HT1080 (cell line): Measurements from ENCODE around the gene H2BK1. TPM values are rescaled to one million over a fixed set of nuclear protein-coding genes. Genes with fewer than 3 reads are reported as not detected.
A peak's percentile ranks its signal among the peaks of the same experiment; 100 is the strongest.

Experiments
- DNase-seq: peaks from one replicate; pipeline ENCODE4 v3.0.0-alpha.2; 2015; ENCODE audit warnings: low read depth
- total RNA-seq: library from RNA; depleted of rRNA; stranded (reverse); fragments of >200 nt; shearing (Covaris generic); gene quantifications from 2 replicates; pipeline ENCODE4 v1.2.3, GENCODE V29; 2014

Gene H2BK1
- total RNA-seq, 1 experiment from 2014 or later, result not detected

DNA sequence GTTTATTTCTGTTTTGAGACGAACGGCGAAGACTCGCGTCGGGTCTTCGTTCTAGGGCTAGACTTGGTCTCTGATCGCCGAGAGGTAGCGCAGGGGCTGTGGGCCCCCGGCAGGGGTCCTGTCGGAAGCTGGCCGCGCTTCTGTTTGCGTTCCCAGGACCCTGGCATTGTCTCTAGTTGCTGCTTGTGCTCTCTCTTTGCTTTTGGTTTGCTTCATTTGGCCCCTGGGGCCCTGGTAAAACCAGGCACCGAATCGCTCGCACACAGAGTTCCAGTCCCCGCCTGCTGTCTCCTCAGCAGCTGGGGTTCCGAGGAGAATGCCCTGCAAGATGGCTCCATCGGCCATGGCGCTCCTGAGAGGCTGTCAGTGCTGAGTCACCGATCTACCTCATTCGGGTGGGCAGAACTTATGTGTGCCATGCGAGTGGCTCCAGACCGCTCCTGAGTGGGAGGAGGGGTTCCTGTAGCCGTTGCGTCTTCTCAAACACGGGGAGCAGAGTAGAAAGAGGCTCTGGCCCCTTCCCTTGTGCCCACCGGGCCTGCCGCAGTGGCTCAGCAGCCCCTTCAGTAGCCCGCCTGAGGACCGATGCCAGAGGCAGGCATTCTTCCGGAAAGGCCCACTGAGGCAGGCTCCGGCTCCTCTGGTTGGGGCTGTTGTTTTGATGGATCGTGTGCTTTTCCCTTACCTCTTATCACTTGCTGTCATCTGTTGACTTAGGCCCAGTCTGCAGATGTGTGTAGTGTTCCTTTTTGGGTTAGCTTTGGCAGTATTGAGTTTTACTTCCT lies 22.8 kb upstream of the H2BK1 start:
- peak; percentile 72 for DNase-seq

DNA sequence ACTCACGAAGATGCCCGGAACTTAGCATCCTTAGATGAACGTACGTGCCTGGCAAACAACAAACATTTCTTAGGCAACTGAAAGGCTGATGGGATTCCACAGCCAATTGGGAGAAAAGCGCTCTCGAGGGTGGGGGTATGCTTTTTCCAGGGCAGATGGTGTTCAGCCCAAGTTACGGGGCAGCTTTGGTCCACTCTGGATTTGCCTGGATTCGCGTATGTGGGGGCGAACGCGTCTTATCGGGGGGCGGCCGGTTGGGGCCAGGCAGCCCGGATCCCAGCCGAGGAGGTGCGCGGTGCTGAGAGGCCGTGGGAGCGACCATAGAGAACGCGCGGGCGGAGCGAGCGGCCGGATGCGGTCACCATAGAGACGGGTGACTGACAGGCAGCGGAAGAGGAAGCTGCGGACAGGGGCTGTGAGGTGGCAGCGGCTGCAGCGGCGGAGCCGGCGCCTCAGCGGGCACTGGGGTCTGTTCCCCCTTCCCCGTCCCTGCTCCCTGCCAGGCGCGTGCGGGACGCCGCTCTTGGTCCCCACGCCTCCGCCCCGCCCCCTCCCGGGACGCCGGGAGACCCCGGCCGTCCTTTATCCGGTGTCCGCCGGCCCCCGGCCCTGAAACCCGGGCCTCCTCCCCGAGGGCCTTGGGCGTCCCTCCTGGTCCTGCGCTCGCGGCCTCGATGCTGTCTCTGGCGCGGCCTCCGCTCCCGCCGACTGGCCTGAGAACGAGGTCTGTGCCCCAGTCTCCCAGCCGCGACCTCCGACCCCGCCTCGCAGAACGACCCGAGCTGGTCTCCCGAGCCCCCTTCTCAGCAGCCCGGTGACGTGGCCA lies 22.0 kb upstream of the H2BK1 start, which contains the start of gene CHPF2:
CHPF2 (plus strand) TSS at position 393 of the 826 bp plus-strand sequence. CDS start 1,529 bp downstream, outside the sequence.
- DNase-seq, result peak; percentile 86

DNA sequence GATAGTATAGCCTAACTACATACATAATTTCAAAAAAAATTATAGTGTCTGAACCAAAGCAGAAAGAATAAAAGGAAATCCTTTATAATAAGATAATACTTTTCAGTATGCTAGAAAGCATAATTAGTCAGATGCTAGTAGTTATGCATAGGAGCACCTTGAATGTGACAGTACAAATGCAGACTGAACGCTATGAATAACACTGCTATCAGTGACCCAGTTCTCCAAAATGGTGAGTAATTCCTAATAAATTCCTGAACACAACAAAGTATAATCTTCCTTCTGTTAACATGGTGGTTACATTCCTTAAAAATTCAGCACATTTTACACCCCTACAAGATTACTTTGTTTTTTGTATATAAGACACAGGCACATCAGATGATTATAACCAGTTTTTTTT lies 20.8 kb upstream of the H2BK1 start:
- no peak for DNase-seq

DNA sequence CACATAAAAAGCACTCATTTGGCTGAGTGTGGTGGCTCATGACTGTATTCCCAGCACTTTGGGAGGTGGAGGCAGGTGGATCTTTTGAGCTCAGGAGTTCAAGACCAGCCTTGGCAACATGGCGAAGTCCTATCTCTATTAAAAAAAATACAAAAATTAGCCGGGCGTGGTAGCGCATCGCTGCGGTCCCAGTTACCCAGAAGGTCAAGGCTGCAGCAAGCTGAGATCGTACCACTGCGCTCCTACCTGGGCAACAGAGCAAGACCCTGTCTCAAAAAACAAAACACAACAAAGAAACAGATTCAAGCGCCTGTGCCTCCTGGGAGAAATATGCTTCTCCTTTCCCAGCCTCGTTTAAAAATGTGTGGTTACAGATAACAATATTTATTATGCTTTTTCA lies 19.0 kb upstream of the H2BK1 start:
- no peak for DNase-seq

DNA sequence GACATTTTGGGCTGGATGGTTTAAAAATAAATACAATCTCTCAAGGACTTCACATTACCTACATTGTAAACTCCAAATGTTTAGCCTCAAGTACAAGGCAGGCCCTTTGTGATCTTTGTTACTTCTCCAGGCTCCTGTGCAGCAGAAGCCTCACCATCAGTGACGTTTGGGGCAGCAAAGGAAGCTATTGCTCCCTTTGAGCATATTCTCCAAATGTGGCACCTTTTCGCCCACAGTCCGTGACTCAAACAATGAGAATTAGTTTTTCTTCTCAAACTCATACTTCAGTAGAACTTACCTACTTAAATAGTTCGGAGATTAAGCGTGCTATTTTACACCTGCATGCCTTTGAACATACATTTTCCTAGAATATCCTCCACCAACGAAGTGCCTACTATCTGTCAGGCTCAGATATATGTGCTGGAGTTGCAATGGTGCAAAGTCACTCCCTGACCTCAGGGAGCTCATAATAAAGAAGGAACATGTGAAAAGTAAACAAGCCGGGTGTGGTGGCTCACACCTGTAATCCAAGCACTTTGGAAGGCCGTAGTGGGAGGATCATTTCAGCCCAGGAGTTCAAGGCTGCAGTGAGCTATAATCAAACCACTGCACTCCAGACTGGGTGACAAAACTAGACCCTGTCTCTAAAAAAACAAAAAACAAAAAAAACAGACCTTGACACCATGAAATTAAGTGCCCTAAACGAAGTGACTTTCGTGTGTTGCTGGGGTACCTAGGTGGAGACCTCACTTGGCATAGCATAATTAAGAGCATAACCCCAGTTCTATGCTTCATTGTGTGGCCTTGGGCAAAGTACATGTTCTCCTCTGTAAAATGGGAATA lies 18.0 kb upstream of the H2BK1 start:
- DNase-seq, result no peak

DNA sequence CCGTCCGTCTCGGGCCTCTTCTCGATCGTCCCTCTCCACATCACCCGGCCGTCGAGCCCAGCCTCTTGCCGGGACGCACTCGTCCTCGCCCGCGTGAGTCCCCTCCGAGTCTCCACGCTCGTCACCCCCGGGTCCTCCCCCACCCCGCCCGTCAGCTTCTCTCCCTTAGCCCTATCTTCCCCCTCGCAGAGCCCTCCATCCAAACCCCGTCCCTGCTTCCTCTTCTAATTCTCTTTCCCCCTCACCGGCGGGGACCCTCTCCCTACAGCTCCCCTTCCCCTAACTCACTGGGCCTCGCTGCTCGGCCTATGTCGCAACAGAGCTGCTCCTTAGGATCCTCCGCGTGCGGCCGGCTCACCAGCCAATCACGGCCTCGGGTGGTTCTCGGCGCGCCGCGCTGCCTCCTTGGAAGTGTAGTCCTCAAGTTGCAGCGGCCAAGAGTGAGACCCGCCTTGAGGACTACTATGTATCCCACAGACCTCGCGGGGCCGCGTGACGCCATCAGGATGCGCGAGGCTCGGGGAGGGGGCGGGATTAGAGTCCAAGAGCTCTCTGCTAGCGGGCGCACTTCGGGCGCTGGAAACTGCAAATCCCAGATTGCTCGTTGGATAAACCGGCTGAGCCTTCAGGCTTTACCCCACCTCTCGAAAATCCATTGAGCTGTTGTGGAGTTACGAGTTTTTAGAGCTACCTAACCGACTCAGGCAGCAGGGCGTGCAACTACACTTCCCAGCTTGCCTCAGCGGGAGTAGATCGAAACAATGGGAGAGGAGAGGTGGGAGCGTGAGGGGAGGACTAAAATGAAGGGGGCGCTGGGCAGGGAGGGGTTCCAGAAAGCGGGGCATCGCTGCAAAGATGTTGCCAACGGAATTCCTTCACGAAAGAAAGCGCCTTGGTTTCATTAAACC lies 16.8 kb upstream of the H2BK1 start, which contains the start of gene ABCF2:
ABCF2 (minus strand) TSS at position 331 of the 908 bp plus-strand sequence. CDS start 747 bp downstream, outside the sequence.
- DNase-seq, result peak; percentile 99

DNA sequence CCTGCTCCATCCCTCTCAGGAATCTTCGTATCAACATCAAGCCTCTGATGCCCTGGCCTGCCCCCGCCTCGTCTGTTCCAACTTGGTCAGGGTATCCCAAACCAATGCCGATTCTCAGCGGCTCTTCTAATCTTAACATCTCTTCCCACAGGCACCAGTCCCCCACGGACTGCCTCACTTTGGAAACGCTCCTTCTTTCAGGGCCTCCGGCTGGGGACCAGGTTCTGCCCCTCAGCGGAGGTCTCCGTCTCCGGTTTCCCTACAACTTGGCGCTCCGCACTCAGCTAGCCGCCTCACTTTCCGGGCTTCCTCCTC lies 16.2 kb upstream of the H2BK1 start:
- DNase-seq, result no peak

DNA sequence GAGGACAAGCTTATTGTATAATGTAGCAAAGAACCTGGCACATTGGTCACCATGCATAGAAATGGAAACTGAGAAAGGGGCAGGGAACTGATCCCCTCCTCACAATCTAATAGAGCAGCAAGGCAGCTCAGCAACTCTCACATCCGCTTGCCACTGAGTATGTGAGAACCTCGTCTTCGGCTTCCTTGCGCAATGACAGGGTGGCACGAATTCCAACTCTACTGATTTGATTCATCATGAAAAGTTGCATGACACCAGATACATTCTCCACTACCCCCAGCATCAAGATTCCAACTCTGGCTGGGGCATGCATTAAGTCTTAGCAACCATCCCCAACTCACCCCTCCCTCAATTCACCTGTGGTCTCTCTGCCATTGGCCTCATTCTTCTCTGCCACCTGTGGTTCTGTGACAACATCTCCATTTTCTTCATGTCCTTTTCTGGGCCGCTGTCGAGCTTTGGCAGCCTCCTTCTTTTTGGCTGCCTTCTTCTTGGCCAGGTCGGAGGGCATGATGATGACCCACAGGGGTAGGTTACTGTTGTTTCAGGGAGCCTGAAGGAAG lies 15.7 kb upstream of the H2BK1 start:
- DNase-seq, result no peak

DNA sequence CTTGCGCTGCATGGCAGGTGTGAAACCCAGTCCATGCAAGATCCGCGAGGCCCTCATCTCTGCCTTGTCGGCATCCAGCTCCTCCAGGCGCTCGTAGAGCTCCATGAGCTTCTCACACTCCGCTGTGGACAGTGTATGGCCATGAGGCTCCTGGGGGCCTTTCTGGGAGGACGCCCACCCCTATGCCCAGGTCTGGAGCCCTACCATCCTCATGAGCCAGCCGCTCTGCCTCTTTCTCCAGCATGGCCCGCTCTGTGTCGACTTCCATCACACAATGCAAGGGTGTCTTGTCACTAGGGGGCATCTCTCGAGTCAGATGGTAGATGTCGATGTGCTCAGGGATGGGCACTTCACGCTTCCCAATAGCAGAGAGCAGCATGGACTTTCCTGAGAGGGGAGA lies 13.4 kb upstream of the H2BK1 start:
- no peak for DNase-seq

DNA sequence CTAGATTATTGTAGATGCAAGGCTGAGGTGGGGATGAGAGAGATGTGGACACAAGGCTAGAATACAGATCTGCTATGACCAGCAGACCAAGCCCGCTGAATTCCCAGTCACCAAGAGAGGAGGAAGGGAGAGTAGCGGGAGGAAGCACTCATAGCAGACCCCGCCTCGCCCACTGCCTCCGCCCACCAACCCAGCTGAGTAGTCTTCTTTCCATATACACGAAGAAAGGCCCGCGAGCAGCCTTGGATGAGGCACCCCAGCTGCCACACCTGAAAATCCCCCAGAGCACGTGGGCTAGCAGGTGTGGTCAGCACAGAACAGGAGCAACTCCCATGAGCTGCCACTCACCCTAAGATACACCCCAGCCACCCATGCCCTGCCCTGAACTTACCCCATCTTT lies 7.9 kb upstream of the H2BK1 start:
- no peak for DNase-seq

DNA sequence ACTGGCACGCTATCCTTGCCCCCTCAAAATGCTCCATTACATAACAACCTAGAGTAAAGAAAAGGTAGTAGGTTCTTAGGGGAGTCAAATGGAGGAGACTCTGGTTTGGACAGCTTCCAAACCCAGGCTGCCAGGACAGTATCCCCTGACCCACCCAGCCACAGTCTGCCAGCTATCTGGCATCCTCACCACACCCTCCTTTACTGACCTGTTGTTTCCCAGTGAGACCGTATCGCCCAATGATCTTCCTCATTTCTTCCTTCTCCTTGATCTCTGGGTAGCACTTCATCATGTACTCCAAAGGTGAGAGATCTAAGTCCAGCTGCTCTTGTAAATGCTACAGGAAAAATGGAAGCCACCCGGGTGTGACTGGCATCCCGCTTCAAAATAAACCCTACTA lies 5.1 kb upstream of the H2BK1 start:
- no peak for DNase-seq

DNA sequence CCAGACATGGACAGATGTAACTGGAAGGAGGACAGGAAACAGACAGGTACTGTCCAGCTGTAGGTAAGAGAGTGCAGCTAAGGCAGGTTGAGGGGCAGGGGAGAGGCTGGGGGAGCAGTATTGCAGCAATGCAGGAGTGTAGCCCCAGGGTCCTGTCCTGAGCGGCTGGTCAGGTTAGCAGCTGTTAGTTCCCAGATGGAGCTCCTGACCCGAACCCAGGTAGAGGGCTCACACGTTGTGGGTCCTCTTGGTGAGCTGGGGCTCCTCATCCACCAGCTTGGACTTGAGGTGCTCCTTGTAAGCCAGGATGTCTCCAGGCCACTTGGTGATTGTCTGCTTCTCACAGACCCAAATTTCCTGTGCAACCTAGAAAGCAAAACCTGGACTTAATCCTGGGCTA lies 3.5 kb upstream of the H2BK1 start:
- no peak for DNase-seq

DNA sequence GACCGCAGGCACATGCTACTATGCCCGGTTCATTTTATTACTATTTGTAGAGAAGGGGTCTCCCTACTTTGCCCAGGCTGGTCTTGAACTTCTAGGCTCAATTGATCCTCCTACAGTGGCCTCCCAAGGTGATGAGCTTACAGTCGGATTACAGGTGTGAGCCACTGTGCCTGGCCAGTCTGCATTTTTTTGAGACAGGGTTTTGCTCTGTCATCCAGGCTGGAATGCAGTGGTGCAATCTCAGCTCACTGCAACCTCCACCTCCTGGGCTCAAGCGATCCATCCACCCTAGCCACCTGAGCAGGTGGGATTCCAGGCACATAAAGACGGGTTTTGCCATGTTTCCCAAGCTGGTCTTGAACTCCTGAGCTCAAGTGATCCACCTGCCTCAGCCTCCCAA lies 2.3 kb upstream of the H2BK1 start:
- DNase-seq, result no peak

DNA sequence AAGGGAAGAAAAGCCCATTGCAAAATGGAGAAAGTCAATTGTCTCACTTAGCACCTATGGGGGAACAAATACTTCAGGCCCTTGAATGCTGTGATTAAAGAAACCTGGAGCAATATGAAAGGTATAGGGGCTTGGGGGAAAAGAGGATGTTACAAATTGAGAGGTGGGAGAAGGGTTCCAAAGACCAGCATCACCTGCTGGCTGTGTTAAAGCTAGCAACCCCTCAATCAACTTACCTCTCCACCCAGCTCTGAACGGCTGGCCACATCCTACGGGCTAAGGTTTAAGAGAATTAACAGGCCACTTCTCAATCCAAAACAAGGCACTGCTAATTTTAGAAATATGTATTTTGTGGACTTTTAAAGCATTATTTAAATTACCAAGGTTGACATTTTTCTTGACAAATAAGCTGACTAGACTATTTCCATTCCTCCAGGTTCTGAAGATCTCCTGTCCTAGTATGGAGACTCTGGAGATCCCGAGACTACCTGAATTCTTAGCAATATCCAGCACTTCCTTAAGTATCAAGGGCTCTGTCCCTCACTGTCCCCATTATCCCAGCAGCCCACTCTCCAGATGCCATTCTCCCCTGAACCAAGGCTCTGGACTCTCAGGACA lies 976 bp upstream of the H2BK1 start:
- no peak for DNase-seq

DNA sequence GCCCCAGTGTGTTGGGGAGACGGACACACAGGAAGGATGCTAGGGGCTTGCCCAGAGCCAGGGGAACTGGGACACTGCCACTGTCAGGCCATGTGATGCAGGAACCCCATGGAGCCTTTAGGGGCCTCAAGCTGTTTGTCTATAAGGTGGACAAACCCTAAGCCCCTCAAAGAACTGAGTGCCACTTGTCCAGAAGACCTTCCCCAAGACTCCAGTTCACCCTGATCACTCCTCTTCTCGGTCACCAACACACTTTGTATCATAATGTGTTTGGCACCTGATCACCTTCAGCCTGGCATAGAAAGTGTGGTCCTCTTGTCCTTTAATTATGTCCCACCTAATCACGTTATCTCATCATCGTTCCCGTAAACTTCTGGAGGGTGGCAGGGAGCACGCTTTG lies 700 bp downstream of the H2BK1 start:
- no peak for DNase-seq

DNA sequence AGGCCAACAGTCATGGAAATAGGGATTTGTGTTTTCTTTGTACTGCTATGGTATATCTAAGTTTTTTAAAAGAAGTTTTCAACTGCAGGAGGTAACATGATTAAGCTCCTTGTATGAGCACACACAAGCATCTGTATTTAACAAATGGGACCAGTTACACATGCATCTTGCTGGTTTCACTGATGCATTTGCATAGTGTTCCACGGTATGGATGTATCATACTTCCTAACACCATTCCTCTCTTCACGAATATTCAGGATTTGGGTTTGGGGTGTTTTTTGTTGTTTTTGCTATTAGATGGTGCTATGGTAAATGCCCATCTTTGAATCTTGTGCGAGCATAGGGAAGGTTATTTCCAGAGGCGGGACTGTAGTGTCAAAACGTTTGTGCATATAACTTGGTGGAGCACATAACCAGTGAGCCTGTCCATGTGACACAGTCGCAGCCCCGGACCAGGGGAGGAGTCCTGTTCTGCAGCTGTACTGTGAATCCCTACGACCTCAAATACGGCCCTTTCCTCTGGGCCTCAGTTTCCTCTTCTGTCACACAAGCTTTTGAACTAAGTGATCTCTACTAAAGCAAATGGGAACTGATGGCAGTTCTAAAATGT lies 1.9 kb downstream of the H2BK1 start:
- DNase-seq, result no peak

DNA sequence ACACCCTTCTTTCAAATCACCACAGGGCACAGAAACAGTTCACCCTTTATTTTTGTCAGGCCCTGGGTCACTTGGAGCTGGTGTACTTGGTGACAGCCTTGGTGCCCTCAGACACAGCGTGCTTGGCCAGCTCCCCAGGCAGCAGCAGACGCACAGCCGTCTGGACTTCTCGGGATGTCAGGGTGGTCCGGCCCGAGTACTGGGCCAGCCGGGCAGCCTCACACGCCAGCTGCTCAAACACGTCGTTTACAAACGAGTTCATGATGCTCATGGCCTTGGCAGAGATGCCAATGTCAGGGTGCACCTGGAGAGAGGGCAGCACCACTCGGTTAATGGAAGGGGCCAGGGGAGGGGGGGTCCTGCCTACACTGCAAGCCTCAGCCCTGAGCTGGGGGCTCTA lies 2.5 kb downstream of the H2BK1 start:
- DNase-seq, result no peak

DNA sequence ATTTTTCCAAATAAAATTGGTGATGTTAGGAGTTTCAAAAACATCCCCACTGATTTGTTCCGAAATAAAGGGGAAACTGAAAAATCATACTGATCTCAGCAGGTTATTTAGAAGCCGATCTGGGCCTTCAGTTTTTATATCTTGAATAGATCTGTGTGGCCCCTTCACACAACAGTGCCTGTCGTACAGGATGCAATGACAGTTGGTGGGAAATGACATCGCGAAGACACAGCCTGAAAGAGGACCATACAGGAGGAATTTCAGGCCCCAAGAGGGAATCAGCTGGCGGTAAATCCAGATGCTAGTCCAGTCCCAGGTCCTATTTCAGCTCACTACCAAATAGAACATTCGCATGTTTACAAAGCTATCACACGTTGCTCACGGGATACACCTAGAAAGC lies 3.0 kb downstream of the H2BK1 start:
- DNase-seq, result no peak

DNA sequence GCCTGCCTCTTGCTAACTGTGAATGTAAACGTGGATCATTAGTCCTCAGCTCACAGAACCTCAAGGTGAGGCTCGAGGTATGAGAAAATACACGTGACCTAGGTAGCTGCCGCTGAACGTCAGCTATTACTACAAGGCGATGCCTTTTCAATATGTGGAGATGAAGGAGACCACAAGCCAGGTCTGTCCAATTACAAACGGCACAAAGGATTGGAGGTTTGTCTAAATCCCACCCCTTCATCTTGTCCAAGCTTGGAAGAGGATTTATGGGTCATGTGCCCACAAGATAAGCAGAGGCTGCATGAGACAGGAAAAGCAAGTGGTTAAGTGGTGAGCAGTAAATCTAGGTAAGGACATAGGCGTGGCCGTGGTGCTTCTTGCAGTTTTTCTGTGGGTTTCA lies 3.4 kb downstream of the H2BK1 start:
- peak; percentile 7 for DNase-seq
